ENCODE measurements around the gene TRMT112. TPM values are rescaled to one million over a fixed set of nuclear protein-coding genes. Genes with fewer than 3 reads are reported as not detected.

TRMT112 gene
- total and polyA plus RNA-seq, 2 donors (not counting 1 experiment from before 2014, with no cell fraction given), result 161 to 248 TPM

DNA sequence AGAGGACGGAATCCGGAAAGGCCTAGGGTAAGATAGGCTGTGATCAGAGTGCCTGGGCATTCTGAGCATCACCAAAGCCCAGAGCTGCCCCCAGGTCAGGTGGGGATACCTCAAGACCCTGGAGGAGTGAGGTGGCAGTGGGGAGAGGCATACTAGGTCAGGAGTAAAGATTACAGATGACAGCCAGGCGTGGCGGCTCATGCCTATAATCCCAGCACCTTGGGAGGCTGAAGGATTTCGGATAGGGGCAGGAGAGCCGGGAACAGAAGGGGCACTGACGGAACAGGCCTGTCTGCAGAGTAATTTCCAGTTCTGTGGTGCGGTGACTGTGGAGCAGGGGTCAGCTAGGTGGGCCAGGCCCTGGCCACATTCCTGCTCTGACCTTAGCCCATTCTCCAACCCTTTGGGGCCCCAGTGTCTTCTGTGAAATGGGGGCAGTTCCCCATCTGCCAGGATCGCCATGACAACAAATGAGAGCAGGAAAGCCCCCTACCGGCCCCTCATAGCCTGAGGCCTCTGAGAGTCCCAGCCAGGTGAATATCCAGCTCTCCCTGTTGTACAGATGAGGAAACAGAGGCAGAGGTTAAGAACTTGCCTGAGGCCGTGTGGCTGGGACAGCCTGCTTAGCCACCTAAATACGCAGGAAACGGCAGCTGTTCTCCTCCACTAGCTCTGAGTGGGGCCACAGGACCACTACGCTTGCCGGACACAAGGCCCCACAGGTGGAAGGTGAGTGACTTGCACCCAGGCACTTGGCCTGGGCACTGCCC lies 42.1 kb downstream of the TRMT112 start:
- H3K4me1 ChIP-seq (ENCODE audit: control insufficient read depth, extremely low read depth, insufficient read depth, low read length), result peaks cover 8% of the 10 kb centered on the region
- H3K79me2 ChIP-seq (ENCODE audit: control insufficient read depth, insufficient read depth, low read length), result peaks cover 2% of the 10 kb centered on the region
- TF ChIP-seq CTCF (conservative IDR thresholded peaks at IDR 0.05 in 1 of 2, IDR thresholded peaks at IDR 0.05 in 1 of 2; ENCODE audit: low read depth in 1 of 2, low read length in 2 of 2), result no peak
- no peak for TF ChIP-seq EZH2 (IDR thresholded peaks at IDR 0.05; ENCODE audit: low read length, missing control alignments)
- H3K27ac ChIP-seq (ENCODE audit: insufficient read depth, low read length), result no peak overlapping the region
- no peaks in the 10 kb centered on the region for H4K20me1 ChIP-seq (ENCODE audit: control insufficient read depth, extremely low read depth, insufficient read depth, low read length)
- H3K9me3 ChIP-seq (ENCODE audit: control insufficient read depth, insufficient read depth, low read depth, low read length), result no peaks in the 10 kb centered on the region
- H3K27me3 ChIP-seq (ENCODE audit: control insufficient read depth, insufficient read depth, low read length), result no peaks in the 10 kb centered on the region
- H2AFZ ChIP-seq (ENCODE audit: low read length), result no peak overlapping the region
- H3K4me3 ChIP-seq (replicated peaks in 1 of 4; ENCODE audit: control extremely low read depth in 1 of 4, insufficient read depth in 1 of 4, low read depth in 3 of 4, low read length in 4 of 4), result no peak overlapping the region
- H3K4me2 ChIP-seq (ENCODE audit: extremely low read depth, insufficient read depth, low read length), result no peak overlapping the region
- DNase-seq (ENCODE audit: low read depth in 2 of 2), result no peak
- H3K36me3 ChIP-seq (ENCODE audit: control insufficient read depth, insufficient read depth, low read length), result peaks cover 4% of the 10 kb centered on the region
- H3K9ac ChIP-seq (ENCODE audit: insufficient read depth, low read length), result no peak overlapping the region

DNA sequence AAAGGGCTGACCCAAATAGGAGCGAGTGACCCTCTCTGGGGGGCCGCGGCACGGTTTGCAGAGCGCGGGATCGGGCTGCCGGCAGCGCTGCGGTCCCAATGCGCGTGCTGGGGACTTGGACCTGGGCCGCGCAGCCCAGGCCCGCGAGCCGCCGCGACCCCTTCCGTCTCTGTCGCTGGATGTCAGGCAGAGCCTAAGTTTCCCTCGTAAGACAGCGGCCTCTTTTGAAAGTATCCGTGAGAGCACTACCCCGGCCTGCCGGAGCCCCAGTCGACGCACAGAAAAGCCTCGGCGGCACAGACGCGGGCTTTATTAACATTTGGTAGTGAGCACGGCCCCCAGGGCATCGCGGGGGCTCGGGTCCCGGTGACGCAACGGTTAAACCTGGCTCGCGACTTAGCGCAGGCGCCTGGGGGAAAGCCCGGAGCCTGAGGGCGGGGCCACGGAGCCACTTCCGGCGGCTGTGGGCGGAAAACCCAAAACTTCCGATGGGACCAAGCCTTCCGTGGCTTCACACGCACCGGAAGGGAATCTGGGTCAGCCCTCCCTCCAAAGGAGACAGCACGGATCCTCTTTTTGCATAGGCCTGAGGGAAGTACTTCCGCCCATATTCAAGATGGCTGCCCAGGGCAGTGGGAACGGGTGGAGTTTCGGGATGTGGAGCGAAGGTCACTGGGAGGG lies 47.7 kb downstream of the TRMT112 start:
- peaks cover 2% of the 10 kb centered on the region for H3K79me2 ChIP-seq (ENCODE audit: control insufficient read depth, insufficient read depth, low read length)
- peak overlapping the region; percentile 75 for H3K9ac ChIP-seq (ENCODE audit: insufficient read depth, low read length)
- H3K4me2 ChIP-seq (ENCODE audit: extremely low read depth, insufficient read depth, low read length), result peak overlapping the region; percentile 96
- H3K4me3 ChIP-seq (replicated peaks in 1 of 4; ENCODE audit: control extremely low read depth in 1 of 4, insufficient read depth in 1 of 4, low read depth in 3 of 4, low read length in 4 of 4), result peak overlapping the region; percentile 57 to 82 (median 75)
- no peaks in the 10 kb centered on the region for H3K9me3 ChIP-seq (ENCODE audit: control insufficient read depth, insufficient read depth, low read depth, low read length)
- H3K27ac ChIP-seq (ENCODE audit: insufficient read depth, low read length), result peak overlapping the region; percentile 92
- H2AFZ ChIP-seq (ENCODE audit: low read length), result no peak overlapping the region
- H3K4me1 ChIP-seq (ENCODE audit: control insufficient read depth, extremely low read depth, insufficient read depth, low read length), result peaks cover 24% of the 10 kb centered on the region
- peaks cover 14% of the 10 kb centered on the region for H3K36me3 ChIP-seq (ENCODE audit: control insufficient read depth, insufficient read depth, low read length)
- TF ChIP-seq EZH2 (IDR thresholded peaks at IDR 0.05; ENCODE audit: low read length, missing control alignments), result no peak
- TF ChIP-seq CTCF (conservative IDR thresholded peaks at IDR 0.05 in 1 of 2, IDR thresholded peaks at IDR 0.05 in 1 of 2; ENCODE audit: low read depth in 1 of 2, low read length in 2 of 2), result no peak
- peak; percentile 100 for DNase-seq (ENCODE audit: low read depth in 2 of 2)
- H3K27me3 ChIP-seq (ENCODE audit: control insufficient read depth, insufficient read depth, low read length), result no peaks in the 10 kb centered on the region
- no peaks in the 10 kb centered on the region for H4K20me1 ChIP-seq (ENCODE audit: control insufficient read depth, extremely low read depth, insufficient read depth, low read length)

GRCh38 chr11:64268893-64269539 lies 48.3 kb downstream of the TRMT112 start:
- H2AFZ ChIP-seq (ENCODE audit: low read length), result no peak overlapping the region
- H4K20me1 ChIP-seq (ENCODE audit: control insufficient read depth, extremely low read depth, insufficient read depth, low read length), result no peaks in the 10 kb centered on the region
- no peak for TF ChIP-seq EZH2 (IDR thresholded peaks at IDR 0.05; ENCODE audit: low read length, missing control alignments)
- no peak for TF ChIP-seq CTCF (conservative IDR thresholded peaks at IDR 0.05 in 1 of 2, IDR thresholded peaks at IDR 0.05 in 1 of 2; ENCODE audit: low read depth in 1 of 2, low read length in 2 of 2)

More at GRCh38 chr11:64268893-64269539, 48.3 kb downstream of the TRMT112 start:
- Histone ChIP-seq H3K4me1 (ENCODE audit: control insufficient read depth, extremely low read depth, insufficient read depth, low read length) (peaks cover 24% of the 10 kb centered on the region), H3K9me3 (ENCODE audit: control insufficient read depth, insufficient read depth, low read depth, low read length) (no peaks in the 10 kb centered on the region), H3K4me2 (ENCODE audit: extremely low read depth, insufficient read depth, low read length) (peak overlapping the region; percentile 96), H3K4me3 (replicated peaks in 1 of 4; ENCODE audit: control extremely low read depth in 1 of 4, insufficient read depth in 1 of 4, low read depth in 3 of 4, low read length in 4 of 4) (peak overlapping the region; percentile 57 to 76 (median 64)), H3K79me2 (ENCODE audit: control insufficient read depth, insufficient read depth, low read length) (peaks cover 2% of the 10 kb centered on the region), H3K27ac (ENCODE audit: insufficient read depth, low read length) (peak overlapping the region; percentile 91), H3K27me3 (ENCODE audit: control insufficient read depth, insufficient read depth, low read length) (no peaks in the 10 kb centered on the region), H3K36me3 (ENCODE audit: control insufficient read depth, insufficient read depth, low read length) (peaks cover 18% of the 10 kb centered on the region), H3K9ac (ENCODE audit: insufficient read depth, low read length) (peak overlapping the region; percentile 75)
- DNase-seq (ENCODE audit: low read depth in 2 of 2), result peak; percentile 51 to 61
